GM21360 (cell line): ENCODE measurements around the gene KRTAP1-5.
"Not testable (repeated sequence)": the region's sequence is repeated elsewhere in the genome, so short reads cannot be mapped to it uniquely, and the experiment has no call there.

Source experiments
- ATAC-seq: cut with Tn5 transposase; IDR thresholded peaks from one replicate; pipeline ENCODE4 v1.9.1; 2021; ENCODE audit warnings: mild to moderate bottlenecking, moderate library complexity; ENCODE audit not compliant: unreplicated experiment

KRTAP1-5 gene

GRCh38 chr17:41049110-41049509 is 22.1 kb upstream of the KRTAP1-5 start:
- ATAC-seq: no peak

- no peak for ATAC-seq
These were observed 21.4 kb upstream of the KRTAP1-5 start for GRCh38 chr17:41048441-41048840.

GRCh38 chr17:41046735-41047465 is 19.9 kb upstream of the KRTAP1-5 start, which contains the start of gene KRTAP2-1:
TSS of gene KRTAP2-1 (minus strand) at chr17:41047316. CDS start at chr17:41047267, 49 bp downstream.
- ATAC-seq: not testable (repeated sequence)

GRCh38 chr17:41042953-41043352 is 15.9 kb upstream of the KRTAP1-5 start:
- no peak for ATAC-seq

- ATAC-seq: not testable (repeated sequence)
These were observed 14.0 kb upstream of the KRTAP1-5 start, which contains the start of gene KRTAP1-1 for GRCh38 chr17:41040783-41041571. TSS of gene KRTAP1-1 (minus strand) at chr17:41041450. CDS start at chr17:41041397, 53 bp downstream.

- no peak for ATAC-seq
These were observed 10.9 kb upstream of the KRTAP1-5 start for GRCh38 chr17:41037853-41038350.

- ATAC-seq: not testable (repeated sequence)
These were observed 7.4 kb upstream of the KRTAP1-5 start, which contains the start of gene KRTAP1-3 for GRCh38 chr17:41034346-41034935. TSS of gene KRTAP1-3 (minus strand) at chr17:41034874. CDS start at chr17:41034821, 53 bp downstream.

- no peak for ATAC-seq
These were observed 2.7 kb upstream of the KRTAP1-5 start, which contains the start of gene KRTAP1-4 for GRCh38 chr17:41029633-41030245. TSS of gene KRTAP1-4 (minus strand) at chr17:41030195. CDS start at chr17:41030078, 117 bp downstream.

GRCh38 chr17:41024697-41025096 is 2.3 kb downstream of the KRTAP1-5 start:
- ATAC-seq: no peak

- ATAC-seq: no peak
These were observed 6.7 kb downstream of the KRTAP1-5 start for GRCh38 chr17:41020336-41020735.

- no peak for ATAC-seq
These were observed 7.6 kb downstream of the KRTAP1-5 start for GRCh38 chr17:41019415-41019814.

- ATAC-seq: no peak
These were observed 8.5 kb downstream of the KRTAP1-5 start for GRCh38 chr17:41018541-41018940.

GRCh38 chr17:41016578-41017215 is 10.3 kb downstream of the KRTAP1-5 start:
- no peak for ATAC-seq

- ATAC-seq: no peak
These were observed 11.6 kb downstream of the KRTAP1-5 start for GRCh38 chr17:41015454-41015853.

- no peak for ATAC-seq
These were observed 13.4 kb downstream of the KRTAP1-5 start for GRCh38 chr17:41013606-41014005.

GRCh38 chr17:41013181-41013580 is 13.8 kb downstream of the KRTAP1-5 start:
- no peak for ATAC-seq

GRCh38 chr17:41012326-41013120 is 14.5 kb downstream of the KRTAP1-5 start:
- no peak for ATAC-seq

GRCh38 chr17:41010441-41010840 is 16.6 kb downstream of the KRTAP1-5 start:
- ATAC-seq: no peak

GRCh38 chr17:41009936-41010335 is 17.1 kb downstream of the KRTAP1-5 start:
- no peak for ATAC-seq
